CD14-positive monocyte (primary cell): ENCODE data around the gene GDPD4. TPM values are rescaled to one million over a fixed set of nuclear protein-coding genes. Genes with fewer than 3 reads are reported as not detected.

Experiments
- DNase-seq, 3 donors: peaks; one replicate each; pipeline ENCODE4 v3.0.0-alpha.2; 2011 to 2022
- H2AFZ ChIP-seq: 2 replicates; pipeline ENCODE4 v1.6.0; 2012; ENCODE audit warnings: mild to moderate bottlenecking, low read depth, low read length, inconsistent platforms; ENCODE audit not compliant: insufficient read depth, poor library complexity, severe bottlenecking
- H3K27ac ChIP-seq, 2 donors: 1 replicate in 1 of 2; 2 replicates in 1 of 2; pipeline ENCODE4 v1.5.1; 2012 to 2013; ENCODE audit warnings: low read length in 2 of 2, control low read depth in 1 of 2, inconsistent platforms in 1 of 2, low read depth in 1 of 2, mild to moderate bottlenecking in 1 of 2
- H3K27me3 ChIP-seq, 2 donors: one replicate each; pipeline versions ENCODE4 v1.6.0 to v1.6.1; 2011 to 2013; ENCODE audit warnings: low read length in 2 of 2; ENCODE audit not compliant: control insufficient read depth in 2 of 2, insufficient read depth in 2 of 2
- H3K36me3 ChIP-seq, 2 donors: replicated peaks in 1 of 2; 1 replicate in 1 of 2; 2 replicates in 1 of 2; pipeline versions ENCODE4 v1.5.1 to v1.6.1; 2012 to 2013; ENCODE audit warnings: low read length in 2 of 2, control low read depth in 1 of 2, inconsistent platforms in 1 of 2, mild to moderate bottlenecking in 1 of 2; ENCODE audit not compliant: insufficient read depth in 2 of 2, control insufficient read depth in 1 of 2
- H3K4me1 ChIP-seq, 2 donors: 1 replicate in 1 of 2; 2 replicates in 1 of 2; pipeline versions ENCODE4 v1.5.1 to v1.6.1; 2012 to 2013; ENCODE audit warnings: low read length in 2 of 2, control low read depth in 1 of 2, inconsistent platforms in 1 of 2, mild to moderate bottlenecking in 1 of 2, moderate library complexity in 1 of 2; ENCODE audit not compliant: insufficient read depth in 2 of 2, control insufficient read depth in 1 of 2
- H3K4me2 ChIP-seq: replicated peaks from 2 replicates; pipeline ENCODE3; 2012; ENCODE audit warnings: low read length, moderate library complexity, mild to moderate bottlenecking; ENCODE audit not compliant: poor library complexity, severe bottlenecking; ENCODE audit errors: extremely low read depth
- H3K4me3 ChIP-seq, 3 experiments: fragments of 200-600 bp in 1 of 3; sonication (generic) in 1 of 3; replicated peaks in 1 of 3; 1 replicate in 2 of 3; 2 replicates in 1 of 3; pipeline ENCODE4 v1.5.1; 2011 to 2013; ENCODE audit warnings: low read length in 3 of 3, mild to moderate bottlenecking in 3 of 3, control low read depth in 2 of 3, low read depth in 2 of 3, inconsistent platforms in 1 of 3, moderate library complexity in 1 of 3
- H3K79me2 ChIP-seq: 2 replicates; pipeline ENCODE4 v1.6.0; 2012; ENCODE audit warnings: mild to moderate bottlenecking, control low read depth, inconsistent platforms, low read length, moderate library complexity; ENCODE audit not compliant: insufficient read depth
- H3K9ac ChIP-seq: 2 replicates; pipeline ENCODE4 v1.6.0; 2017; ENCODE audit warnings: low read length, mild to moderate bottlenecking; ENCODE audit not compliant: insufficient read depth, poor library complexity, severe bottlenecking
- H3K9me3 ChIP-seq, 2 donors: replicated peaks in 1 of 2; 1 replicate in 1 of 2; 2 replicates in 1 of 2; pipeline versions ENCODE4 v1.5.1 to v1.6.1; 2012 to 2013; ENCODE audit warnings: low read length in 2 of 2, control low read depth in 1 of 2; ENCODE audit not compliant: control insufficient read depth in 1 of 2, insufficient read depth in 1 of 2
- H4K20me1 ChIP-seq: 2 replicates; pipeline ENCODE4 v1.6.0; 2012; ENCODE audit warnings: mild to moderate bottlenecking, low read length, control low read depth, moderate library complexity; ENCODE audit not compliant: insufficient read depth
- H3K27ac Mint-ChIP-seq, 7 donors: one replicate each; pipeline ENCODE4 v1.8.0; 2020; ENCODE audit warnings: mild to moderate bottlenecking in 7 of 7, mixed read lengths in 7 of 7, moderate library complexity in 6 of 7, inconsistent platforms in 2 of 7
- H3K27me3 Mint-ChIP-seq, 3 donors: one replicate each; pipeline ENCODE4 v1.8.0; 2021 to 2022; ENCODE audit warnings: low read depth in 3 of 3, mild to moderate bottlenecking in 3 of 3, mixed read lengths in 3 of 3, moderate library complexity in 3 of 3, inconsistent platforms in 1 of 3
- H3K36me3 Mint-ChIP-seq, 2 donors: one replicate each; pipeline ENCODE4 v1.8.0; 2020; ENCODE audit warnings: mixed read lengths in 2 of 2, inconsistent platforms in 1 of 2, mild to moderate bottlenecking in 1 of 2
- H3K4me1 Mint-ChIP-seq: one replicate; pipeline ENCODE4 v1.8.0; 2020; ENCODE audit warnings: mild to moderate bottlenecking, mixed read lengths
- H3K4me3 Mint-ChIP-seq, 2 donors: one replicate each; pipeline ENCODE4 v1.8.0; 2020; ENCODE audit warnings: mild to moderate bottlenecking in 2 of 2, mixed read lengths in 2 of 2, moderate library complexity in 1 of 2
- H3K9me3 Mint-ChIP-seq, 7 donors: one replicate each; pipeline ENCODE4 v1.8.0; 2020 to 2022; ENCODE audit warnings: mixed read lengths in 7 of 7, mild to moderate bottlenecking in 6 of 7, moderate library complexity in 6 of 7, inconsistent platforms in 2 of 7
- CTCF ChIP-seq: fragments of 200-600 bp; IDR thresholded peaks from one replicate; pipeline ENCODE4 v1.8.0; 2022; ENCODE audit warnings: antibody characterized with exemption, mild to moderate bottlenecking
- WGBS: methylation state at CpG from one replicate; pipeline ENCODE4 v1.1.5; 2013; ENCODE audit warnings: missing lambda C conversion rate; ENCODE audit not compliant: insufficient coverage; 5-methylcytosine and 5-hydroxymethylcytosine counted together
- intact Hi-C, 2 donors: fragments of 100-400 bp; cut with micrococcal nuclease; formaldehyde crosslinking; loops; one replicate each; pipeline versions ENCODE4 v1.15.0 to v1.15.1; 2023
- polyA plus RNA-seq, 3 donors: library from polyadenylated mRNA; depleted of rRNA in 1 of 3; unstranded in 2 of 3; stranded (reverse) in 1 of 3; fragments of 300-500 nt in 2 of 3; fragments of >200 nt in 1 of 3; fragmentation: Illumina TruSeq in 2 of 3; gene quantifications; 1 replicate in 2 of 3; 2 replicates in 1 of 3; pipeline ENCODE4 v1.2.3, GENCODE V29; 2012 to 2021

The GDPD4 gene
- polyA plus RNA-seq, 3 donors: not detected

GRCh38 chr11:77167111-77167626 lies 134.3 kb downstream of the GDPD4 start:
- Histone ChIP-seq H3K9ac (no peak overlapping the region), H3K9me3 (no peaks in the 10 kb centered on the region), H3K79me2 (no peaks in the 10 kb centered on the region), H3K4me1 (no peaks in the 10 kb centered on the region), H3K27me3 (no peaks in the 10 kb centered on the region), H3K4me3 (no peak overlapping the region), H4K20me1 (no peaks in the 10 kb centered on the region), H3K27ac (no peak overlapping the region), H3K36me3 (no peaks in the 10 kb centered on the region), H3K4me2 (no peak overlapping the region), H2AFZ (peak overlapping the region; percentile 6)
- peaks cover 2 to 4% (median 3%) of the 10 kb centered on the region in 3 donors for H3K27me3 Mint-ChIP-seq
- no peak for DNase-seq
- 89% methylated on average over 9 of the region's 9 CpGs for WGBS
- no peak overlapping the region for H3K4me3 Mint-ChIP-seq
- no peaks in the 10 kb centered on the region for H3K4me1 Mint-ChIP-seq
- intact Hi-C loops: no loop called here
- H3K36me3 Mint-ChIP-seq: no peaks in the 10 kb centered on the region
- no peak overlapping the region for H3K27ac Mint-ChIP-seq
- no peaks in the 10 kb centered on the region for H3K9me3 Mint-ChIP-seq
- TF ChIP-seq CTCF: no peak

Other genes starting within 250 kb of the GDPD4 start
- gene CAPN5, start 234.7 kb downstream of the GDPD4 start, polyA plus RNA-seq: under 1 TPM; 0.28 to 0.83 (median 0.62) TPM
- gene OMP, start 198.8 kb downstream of the GDPD4 start, polyA plus RNA-seq: not detected
- 1 to 10 TPM; 3.5 to 7.8 (median 3.6) TPM for gene MYO7A, start 173.4 kb downstream of the GDPD4 start, polyA plus RNA-seq
- 100 to 1,000 TPM; 128 to 195 (median 134) TPM for gene PAK1, start 172.4 kb upstream of the GDPD4 start, polyA plus RNA-seq